NCI-H526 treated with DMSO at 0.1 percent for 48 hours (cell line): ENCODE results near the gene HYPK.

Source experiments
- DNase-seq: peaks from one replicate; lab custom pipeline; 2025; lab: John Stamatoyannopoulos, UW

HYPK gene

GRCh38 chr15:43800286-43801141 is at the start of gene HYPK:
HYPK (plus strand) TSS chr15:43800599; CDS start chr15:43800623, 24 bp downstream.
- DNase-seq: peak; percentile 75

GRCh38 chr15:43751885-43752284 is 48.5 kb upstream of the HYPK start:
- DNase-seq: no peak

DNA sequence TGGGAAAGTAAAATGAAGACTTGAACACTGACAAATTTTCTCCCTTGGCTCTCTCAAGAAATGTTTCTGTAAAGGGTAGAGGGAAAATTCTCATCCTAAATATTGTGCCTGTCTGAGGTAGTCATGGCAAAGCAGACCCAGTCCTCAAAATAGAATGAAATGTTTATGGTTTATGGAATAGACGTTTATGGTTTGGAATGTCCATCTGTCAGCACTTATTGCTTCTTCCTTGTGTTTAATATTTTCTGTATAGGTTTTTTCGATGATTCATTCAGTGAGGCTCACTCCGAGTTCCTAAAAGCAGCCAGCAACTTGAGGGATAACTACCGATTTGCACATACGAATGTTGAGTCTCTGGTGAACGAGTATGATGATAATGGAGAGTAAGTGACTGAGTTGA is 37.6 kb upstream of the HYPK start:
- no peak for DNase-seq

DNA sequence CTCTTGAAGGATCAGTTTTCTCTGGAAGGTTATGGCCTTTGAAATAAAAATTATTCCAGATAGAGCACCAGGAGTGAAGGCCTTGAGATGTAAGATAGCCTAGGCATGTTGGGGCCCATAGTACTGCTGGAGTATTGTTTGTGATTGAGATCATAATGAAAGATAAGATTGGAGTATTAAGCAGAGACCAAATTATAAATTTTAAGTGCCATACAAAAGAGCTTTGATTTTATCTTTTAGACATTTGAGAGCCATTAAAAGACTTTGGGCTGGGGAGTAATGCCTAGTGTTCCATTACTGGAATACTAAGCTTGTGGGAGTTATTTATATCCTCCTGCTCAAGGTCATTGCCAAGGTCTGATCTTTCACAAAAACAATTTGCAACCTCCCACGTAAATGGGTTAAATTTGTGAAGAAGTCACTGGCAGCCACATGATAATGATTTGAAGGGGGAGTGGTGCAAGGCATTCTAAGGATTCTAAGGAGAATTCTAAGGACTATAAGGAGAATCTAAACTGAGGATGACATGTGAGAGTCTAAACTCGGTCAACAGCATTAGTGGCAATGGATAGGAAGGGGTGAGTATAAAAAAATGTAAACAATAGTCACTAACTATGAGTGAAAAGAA is 36.5 kb upstream of the HYPK start:
- no peak for DNase-seq

DNA sequence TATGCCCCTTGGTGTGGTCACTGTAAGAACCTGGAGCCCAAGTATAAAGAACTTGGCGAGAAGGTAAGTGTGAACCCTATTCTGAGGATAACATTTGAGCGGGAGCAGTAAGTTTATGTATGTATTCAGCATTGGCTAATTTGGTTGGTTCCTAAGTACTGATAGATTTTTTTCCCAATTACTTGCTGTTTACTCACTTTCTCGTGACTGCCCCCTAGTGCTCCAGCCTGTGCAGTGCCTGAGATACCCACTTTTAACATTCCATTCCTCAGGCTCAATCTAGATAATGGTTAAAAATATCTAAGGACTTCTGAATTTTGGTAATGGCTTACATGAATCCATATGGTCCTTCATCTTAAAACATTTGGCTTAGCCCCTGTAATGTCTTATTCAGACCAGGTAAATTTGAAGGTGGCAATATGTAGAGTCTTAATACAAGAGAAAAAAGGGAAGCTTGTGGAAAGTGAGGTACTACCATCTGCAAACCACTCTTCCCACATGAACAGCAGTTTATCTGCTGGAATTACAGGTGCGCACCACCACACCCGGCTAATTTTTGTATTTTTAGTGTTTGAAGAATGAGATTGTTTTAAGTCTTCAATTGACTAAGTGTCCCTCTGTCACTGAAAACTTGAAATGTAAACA is 30.7 kb upstream of the HYPK start:
- DNase-seq: peak; percentile 20

- DNase-seq: no peak
These were observed 28.6 kb upstream of the HYPK start for GRCh38 chr15:43771816-43772215.

DNA sequence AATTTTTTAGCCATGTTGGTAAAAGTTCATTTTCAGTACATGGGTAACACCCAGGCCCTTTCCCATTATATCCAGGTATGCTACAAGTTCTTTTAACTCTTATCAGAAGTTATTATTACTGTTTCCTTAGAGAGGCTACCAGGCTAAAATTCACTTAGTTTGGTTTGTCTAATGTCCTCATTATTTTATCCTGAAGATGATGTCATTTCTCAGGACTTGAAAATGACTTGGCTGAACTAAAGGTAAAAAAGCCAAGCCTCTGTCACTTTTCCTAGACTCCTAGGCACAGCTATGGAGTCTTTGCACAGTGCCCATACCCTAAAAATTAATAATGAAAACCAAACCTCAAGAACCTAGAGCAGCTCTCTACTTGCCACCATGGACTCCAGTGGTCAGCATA is 27.8 kb upstream of the HYPK start:
- no peak for DNase-seq

DNA sequence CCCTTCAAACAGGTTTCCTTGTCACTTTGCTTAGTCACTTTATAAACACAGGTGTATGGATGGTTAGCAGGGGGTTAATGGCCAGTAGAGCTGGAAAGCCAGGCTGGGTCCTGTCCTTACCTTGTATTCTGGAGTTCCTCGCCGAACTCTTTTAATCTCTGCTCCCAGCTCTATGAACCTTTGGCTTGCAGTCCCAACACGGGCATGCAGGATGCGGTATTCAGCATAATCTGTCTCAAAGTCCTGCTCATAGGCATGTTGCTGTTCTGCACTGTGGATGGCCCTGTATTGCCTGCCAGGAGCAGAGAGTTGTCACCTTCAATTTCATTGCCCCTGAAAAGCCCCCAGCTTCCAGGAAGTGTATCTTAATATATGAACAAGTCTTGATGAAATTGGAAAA is 26.3 kb upstream of the HYPK start:
- DNase-seq: no peak

DNA sequence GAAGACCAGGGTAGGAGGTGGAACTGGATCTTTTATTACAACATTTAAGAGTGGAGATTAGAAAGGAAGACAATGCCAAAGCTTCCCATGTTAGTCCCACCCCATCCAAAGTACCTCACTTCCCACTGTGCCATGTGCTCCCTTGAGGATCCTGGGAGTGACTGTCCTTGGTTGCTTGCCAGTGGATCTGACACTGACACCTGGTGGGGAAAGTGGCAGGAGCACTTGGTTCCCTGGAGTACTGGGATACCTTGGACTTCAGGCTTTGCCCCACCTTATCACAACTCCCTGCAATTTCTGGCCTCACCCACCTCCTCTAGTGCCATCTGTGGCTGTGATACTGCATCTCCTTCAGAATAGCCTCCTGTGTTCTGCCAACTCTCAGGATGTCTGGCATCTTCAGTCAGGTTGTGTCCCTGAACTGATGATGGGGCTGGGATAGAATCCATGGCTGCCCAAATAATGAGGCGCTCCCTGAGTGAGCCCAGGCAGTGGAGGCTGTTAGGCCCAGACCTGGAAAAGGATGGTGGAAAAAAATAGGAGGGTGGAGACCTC is 24.9 kb upstream of the HYPK start:
- peak; percentile 65 for DNase-seq

- peak; percentile 41 for DNase-seq
These were observed 24.2 kb upstream of the HYPK start for GRCh38 chr15:43776101-43776717.

DNA sequence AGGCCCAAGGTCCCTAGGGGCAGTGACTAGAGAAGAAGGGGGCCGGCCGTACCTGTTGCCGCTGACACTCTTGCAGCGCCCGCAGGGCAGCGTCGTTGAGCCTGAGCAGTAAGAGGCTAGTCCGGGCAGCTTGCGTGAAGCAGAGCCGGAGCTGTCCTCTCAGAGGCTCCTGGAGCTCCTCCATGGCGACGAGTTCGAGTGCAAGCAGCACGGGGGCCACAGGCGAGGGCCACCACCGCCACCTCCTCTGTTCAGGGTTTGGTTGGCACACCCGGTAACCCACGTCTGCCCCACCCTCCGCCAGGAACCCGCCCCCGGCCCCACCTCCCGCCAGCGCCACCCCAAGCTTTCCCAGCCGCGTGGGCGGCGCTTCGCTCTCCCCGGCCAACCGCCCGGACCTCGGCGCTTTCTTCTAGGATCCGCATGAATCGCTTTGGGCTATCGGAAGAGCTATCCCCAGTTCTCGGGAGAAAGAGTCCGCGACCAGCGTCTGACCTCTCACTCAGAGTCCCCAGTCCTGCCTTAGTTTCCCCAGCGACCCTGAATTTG is 23.6 kb upstream of the HYPK start, which contains the start of gene ELL3:
ELL3 (minus strand) TSS at position 249 of the 549 bp plus-strand sequence; CDS start at position 184, 65 bp downstream.
- DNase-seq: peak; percentile 80

DNA sequence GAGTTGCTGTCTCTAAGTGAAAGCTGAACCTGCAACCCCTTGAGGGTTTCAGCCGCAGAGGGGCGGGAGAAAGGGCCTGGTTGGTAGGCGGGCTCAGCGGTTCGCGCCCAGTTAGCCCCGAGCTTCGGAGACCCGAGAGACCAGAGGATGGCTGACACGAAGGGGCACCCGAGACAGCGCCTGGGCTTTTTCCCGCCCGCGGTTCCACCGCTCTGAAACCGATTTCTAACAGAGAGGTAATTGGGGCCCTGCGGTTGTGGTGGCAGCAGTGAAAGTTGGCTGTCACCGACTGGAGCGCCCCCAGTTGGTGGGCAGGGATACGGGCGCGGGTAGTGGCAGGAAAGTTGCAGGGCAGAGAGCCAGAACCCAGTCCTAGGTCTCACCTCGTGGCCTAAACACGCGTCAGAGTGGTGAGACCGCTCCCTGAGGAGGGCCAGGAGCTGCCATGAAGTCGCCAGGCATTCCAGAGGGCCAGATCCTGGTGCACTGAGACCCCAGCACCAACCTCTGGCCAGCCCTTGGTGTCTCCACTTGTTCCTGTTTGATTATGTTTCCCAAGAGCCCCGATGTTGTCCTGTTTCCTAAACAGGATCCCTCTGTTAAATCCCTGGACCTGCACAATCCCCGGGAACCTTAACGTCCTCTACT is 23.0 kb upstream of the HYPK start:
- DNase-seq: peak; percentile 80

DNA sequence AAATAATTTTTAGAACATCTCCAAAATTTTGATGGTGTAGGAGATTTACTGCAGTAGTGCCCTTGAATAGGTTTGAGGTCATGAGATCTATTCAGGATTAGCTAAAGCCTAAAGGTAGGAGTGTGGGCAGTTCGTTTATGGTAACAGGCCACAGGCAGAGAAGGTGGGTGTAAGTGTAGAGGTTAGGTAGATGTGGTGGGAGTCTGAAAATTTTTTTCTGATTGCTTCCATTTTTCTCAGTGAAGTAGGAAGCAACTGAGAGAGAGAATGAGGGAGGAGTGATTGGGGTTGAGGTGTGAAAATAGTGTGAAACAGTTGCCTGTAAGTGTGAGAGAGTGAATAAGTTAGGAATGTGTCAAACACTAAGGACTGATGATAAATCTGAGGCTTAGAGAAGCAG is 21.4 kb upstream of the HYPK start:
- DNase-seq: no peak

DNA sequence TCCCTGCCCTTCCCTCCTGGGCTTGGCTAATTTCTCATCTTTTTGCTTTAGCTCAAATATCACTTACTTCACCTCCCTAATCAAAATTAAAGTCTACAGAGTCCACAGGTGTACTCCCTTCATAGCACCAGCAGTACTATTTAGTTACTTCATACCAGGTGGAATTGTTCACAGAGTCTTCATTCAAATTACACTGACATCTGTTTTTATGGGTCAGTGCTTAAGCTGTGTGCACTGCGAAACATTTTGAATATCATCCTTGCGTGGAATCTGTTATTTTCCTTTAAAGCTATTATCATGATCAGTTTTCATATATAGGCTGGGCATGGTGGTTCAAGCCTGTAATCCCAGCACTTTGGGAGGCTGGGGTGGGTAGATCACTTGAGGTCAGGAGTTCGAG is 11.0 kb upstream of the HYPK start:
- peak; percentile 91 for DNase-seq

- peak; percentile 97 for DNase-seq
These were observed 8.2 kb upstream of the HYPK start, which contains the start of gene SERF2 for GRCh38 chr15:43791993-43792760. SERF2 (plus strand) TSS chr15:43792320; CDS start chr15:43792377, 57 bp downstream.

DNA sequence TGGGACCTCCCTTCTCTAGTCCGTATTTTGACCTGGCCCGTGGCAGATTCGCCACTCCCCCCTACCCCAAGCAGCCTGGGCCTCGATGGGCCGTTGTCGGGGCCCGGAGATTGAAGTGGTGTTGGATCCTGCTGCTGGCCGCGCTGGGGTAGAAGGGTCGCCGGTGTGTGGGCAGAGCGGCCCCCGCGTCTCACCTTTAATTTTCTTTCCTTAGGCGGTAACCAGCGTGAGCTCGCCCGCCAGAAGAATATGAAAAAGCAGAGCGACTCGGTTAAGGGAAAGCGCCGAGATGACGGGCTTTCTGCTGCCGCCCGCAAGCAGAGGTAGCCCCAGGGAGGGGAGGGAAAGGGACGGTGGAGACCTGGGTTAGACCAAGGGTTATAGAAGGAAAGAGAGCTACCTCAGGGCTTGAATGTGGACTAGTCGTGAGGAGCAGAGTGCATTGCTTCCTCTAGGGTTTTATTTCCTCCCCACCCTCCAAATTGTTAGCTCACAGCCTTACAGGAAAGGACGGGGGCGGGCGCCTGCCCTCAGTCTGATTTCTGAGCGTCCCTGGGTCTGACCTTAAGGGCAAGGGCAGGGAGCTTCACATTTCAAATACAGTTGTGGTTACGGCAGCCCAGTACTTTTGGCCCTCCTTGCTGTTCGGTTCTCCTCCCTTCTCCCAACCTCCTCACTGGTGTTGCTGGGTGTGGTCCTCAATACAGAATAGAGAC is 7.5 kb upstream of the HYPK start:
- no peak for DNase-seq

DNA sequence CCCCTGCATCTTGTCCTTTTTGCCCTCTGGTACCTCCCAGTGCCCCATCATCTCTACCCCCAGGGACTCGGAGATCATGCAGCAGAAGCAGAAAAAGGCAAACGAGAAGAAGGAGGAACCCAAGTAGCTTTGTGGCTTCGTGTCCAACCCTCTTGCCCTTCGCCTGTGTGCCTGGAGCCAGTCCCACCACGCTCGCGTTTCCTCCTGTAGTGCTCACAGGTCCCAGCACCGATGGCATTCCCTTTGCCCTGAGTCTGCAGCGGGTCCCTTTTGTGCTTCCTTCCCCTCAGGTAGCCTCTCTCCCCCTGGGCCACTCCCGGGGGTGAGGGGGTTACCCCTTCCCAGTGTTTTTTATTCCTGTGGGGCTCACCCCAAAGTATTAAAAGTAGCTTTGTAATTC is 6.8 kb upstream of the HYPK start:
- no peak for DNase-seq

DNA sequence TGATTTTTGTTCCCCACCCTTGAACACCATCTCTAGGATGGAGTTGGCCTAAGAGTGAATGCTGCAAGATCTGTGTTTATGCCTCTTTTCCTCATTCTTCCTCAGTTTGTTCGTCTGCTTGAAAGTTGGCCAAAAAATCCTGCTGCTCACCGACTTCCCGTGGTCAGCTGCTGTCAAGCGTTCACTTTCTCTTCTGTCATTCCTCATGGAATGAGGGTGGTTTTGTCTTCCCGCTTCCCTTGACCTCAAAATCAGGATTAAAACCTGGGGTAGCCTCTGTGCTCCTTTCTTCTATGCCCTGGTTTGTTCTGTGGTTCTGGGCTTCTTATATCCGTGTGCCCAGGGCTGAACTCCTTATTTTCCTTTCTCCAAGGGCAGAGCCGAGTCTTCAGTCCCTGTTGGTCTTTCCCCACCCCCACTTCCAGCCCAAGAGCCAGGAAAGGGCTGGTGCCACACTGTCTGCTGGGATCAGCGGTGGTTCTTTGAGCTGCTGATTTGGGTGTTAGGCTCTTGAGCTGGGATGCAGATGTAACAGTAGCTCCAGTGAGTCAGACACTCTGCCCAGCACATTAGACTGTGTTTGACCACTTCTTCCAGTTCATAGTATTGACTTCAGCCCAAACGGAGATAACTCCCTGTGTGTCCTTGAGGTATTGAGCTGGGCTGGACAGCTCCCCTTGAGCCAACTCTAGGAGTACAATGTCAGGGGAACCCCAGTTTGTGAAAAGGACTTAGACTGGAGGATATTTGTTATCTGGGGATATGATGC is 5.9 kb upstream of the HYPK start:
- DNase-seq: no peak

DNA sequence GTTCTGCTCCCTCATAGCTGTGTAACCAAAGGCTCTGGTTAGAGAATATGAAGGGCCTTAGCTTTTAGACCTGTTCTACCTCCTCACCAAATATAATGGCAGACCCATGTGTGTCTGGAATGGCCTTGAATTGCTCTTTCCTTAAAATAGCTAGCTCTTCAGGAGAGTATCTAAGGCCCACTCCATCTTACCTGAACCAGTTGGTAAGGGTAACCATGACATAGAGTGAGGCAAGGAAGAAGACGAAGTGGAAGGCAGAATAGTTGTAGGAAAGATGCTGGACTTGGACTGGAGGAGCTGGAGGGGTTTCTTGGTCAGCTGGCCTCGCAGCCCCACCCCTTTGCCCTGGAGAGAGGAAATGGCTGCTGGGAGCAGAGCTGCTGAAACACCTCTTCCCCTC is 5.2 kb upstream of the HYPK start:
- DNase-seq: no peak
